Lower lobe of right lung (tissue), 2 donors: ENCODE measurements around the gene DGKK. TPM values are rescaled to one million over a fixed set of nuclear protein-coding genes. Genes with fewer than 3 reads are reported as not detected.

Experiments
- ATAC-seq, 2 donors: fragments of 200-7000 bp; cut with Tn5 transposase; one replicate each; pipeline ENCODE4 v1.9.1; 2020 to 2022; ENCODE audit warnings: mild to moderate bottlenecking in 2 of 2, moderate library complexity in 2 of 2
- DNase-seq: peaks from one replicate; pipeline ENCODE4 v3.0.0-alpha.2; 2020
- H3K27ac ChIP-seq: fragments of 200-600 bp; one replicate; pipeline ENCODE4 v1.8.0; 2022
- H3K27me3 ChIP-seq: fragments of 200-600 bp; one replicate; pipeline ENCODE4 v1.8.0; 2022; ENCODE audit warnings: low read depth
- H3K36me3 ChIP-seq: fragments of 200-600 bp; one replicate; pipeline ENCODE4 v1.8.0; 2022; ENCODE audit warnings: mild to moderate bottlenecking
- H3K4me1 ChIP-seq: fragments of 200-600 bp; one replicate; pipeline ENCODE4 v1.8.0; 2022
- H3K4me3 ChIP-seq: fragments of 200-600 bp; one replicate; pipeline ENCODE4 v1.8.0; 2022; ENCODE audit warnings: mild to moderate bottlenecking
- H3K9me3 ChIP-seq: fragments of 200-600 bp; one replicate; pipeline ENCODE4 v1.8.0; 2022
- intact Hi-C: fragments of 100-400 bp; cut with DNase I; formaldehyde crosslinking; loops from one replicate; pipeline ENCODE4 v1.11.0; 2022
- total RNA-seq: library from RNA; stranded (reverse); fragmentation: NEBNext Ultra II Directional; extraction: Animal tissue kit (Norgen Biotek cat#: 25700); gene quantifications from one replicate; pipeline ENCODE4 v1.2.1, GENCODE V29; 2021
- TF ChIP-seq, protein P1 (sequence below): fragments of 200-600 bp; IDR thresholded peaks from one replicate; pipeline ENCODE4 v1.8.0; 2022; ENCODE audit warnings: antibody characterized with exemption, mild to moderate bottlenecking
- donor health status: DM: no; HTN: yes; CAD: no; lungs with severe emphysema.

The DGKK gene
- total RNA-seq, 1 donor from 2014 or later: 0.21 TPM

- Histone ChIP-seq H3K36me3 (no peaks in the 10 kb centered on the region), H3K4me3 (no peak overlapping the region), H3K4me1 (no peaks in the 10 kb centered on the region), H3K27me3 (no peaks in the 10 kb centered on the region), H3K27ac (no peak overlapping the region), H3K9me3 (no peaks in the 10 kb centered on the region)
- TF ChIP-seq, protein P1, sequence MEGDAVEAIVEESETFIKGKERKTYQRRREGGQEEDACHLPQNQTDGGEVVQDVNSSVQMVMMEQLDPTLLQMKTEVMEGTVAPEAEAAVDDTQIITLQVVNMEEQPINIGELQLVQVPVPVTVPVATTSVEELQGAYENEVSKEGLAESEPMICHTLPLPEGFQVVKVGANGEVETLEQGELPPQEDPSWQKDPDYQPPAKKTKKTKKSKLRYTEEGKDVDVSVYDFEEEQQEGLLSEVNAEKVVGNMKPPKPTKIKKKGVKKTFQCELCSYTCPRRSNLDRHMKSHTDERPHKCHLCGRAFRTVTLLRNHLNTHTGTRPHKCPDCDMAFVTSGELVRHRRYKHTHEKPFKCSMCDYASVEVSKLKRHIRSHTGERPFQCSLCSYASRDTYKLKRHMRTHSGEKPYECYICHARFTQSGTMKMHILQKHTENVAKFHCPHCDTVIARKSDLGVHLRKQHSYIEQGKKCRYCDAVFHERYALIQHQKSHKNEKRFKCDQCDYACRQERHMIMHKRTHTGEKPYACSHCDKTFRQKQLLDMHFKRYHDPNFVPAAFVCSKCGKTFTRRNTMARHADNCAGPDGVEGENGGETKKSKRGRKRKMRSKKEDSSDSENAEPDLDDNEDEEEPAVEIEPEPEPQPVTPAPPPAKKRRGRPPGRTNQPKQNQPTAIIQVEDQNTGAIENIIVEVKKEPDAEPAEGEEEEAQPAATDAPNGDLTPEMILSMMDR: no peak
- ATAC-seq (no peak), DNase-seq (no peak)
- intact Hi-C loops: no loop called here
Observed at GRCh38 chrX:50492720-50493119, 22.1 kb upstream of the DGKK start.

GRCh38 chrX:50484662-50485061 is 14.0 kb upstream of the DGKK start:
- DNase-seq (no peak), ATAC-seq (no peak)
- intact Hi-C loops: no loop called here
- TF ChIP-seq, protein P1: no peak
- Histone ChIP-seq H3K4me3 (no peak overlapping the region), H3K27ac (no peak overlapping the region), H3K36me3 (no peaks in the 10 kb centered on the region), H3K27me3 (no peaks in the 10 kb centered on the region), H3K4me1 (no peaks in the 10 kb centered on the region), H3K9me3 (no peaks in the 10 kb centered on the region)

DNA sequence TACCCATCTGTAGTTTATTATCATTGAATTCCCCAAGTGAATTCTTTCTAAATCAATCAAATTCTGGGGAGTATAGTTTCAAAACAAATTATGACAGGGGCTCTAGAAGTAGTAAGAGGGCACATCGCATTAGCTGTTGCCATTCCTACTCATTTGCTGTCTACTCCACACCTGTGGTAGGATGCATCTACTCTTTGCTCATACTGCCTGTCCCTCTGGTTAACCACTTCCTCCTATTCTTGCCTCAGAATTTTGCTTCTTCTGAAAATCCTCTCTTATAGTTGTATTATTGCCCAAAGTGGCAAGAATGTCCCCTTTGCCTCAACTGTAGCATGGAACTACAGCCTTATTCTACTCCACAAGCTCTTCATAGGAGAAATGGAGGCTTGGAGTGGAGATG is 12.7 kb upstream of the DGKK start:
- Histone ChIP-seq H3K27me3 (no peaks in the 10 kb centered on the region), H3K4me3 (no peak overlapping the region), H3K4me1 (no peaks in the 10 kb centered on the region), H3K27ac (no peak overlapping the region), H3K36me3 (no peaks in the 10 kb centered on the region), H3K9me3 (no peaks in the 10 kb centered on the region)
- DNase-seq (no peak), ATAC-seq (no peak)
- TF ChIP-seq, protein P1: no peak
- intact Hi-C loops: no loop called here

DNA sequence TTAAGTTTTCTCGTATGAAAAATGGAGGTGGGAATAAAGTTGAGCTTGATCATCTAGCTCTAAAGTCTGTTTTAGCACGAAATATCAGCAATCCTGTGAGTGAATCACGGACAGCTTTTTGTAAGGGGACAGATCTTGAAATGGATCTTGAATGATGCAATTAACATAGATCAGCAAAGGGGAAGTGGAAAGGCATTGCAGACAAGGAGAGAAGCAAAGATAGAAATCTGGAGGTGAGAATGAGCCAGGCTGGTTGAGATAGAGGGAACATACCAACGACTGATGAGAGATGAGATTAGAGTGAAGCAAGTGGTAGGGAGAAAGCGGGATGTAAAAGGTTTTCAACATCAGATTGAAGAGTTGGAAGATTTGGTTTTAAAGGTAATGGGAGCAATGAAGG is 4.6 kb upstream of the DGKK start:
- no peak overlapping the region for H3K27ac ChIP-seq
- no peaks in the 10 kb centered on the region for H3K9me3 ChIP-seq
- H3K4me3 ChIP-seq: no peak overlapping the region
- no peaks in the 10 kb centered on the region for H3K4me1 ChIP-seq
- H3K36me3 ChIP-seq: no peaks in the 10 kb centered on the region
- peaks cover 24% of the 10 kb centered on the region for H3K27me3 ChIP-seq
- DNase-seq (no peak), ATAC-seq (no peak)
- TF ChIP-seq, protein P1: no peak
- intact Hi-C loops: no loop called here

DNA sequence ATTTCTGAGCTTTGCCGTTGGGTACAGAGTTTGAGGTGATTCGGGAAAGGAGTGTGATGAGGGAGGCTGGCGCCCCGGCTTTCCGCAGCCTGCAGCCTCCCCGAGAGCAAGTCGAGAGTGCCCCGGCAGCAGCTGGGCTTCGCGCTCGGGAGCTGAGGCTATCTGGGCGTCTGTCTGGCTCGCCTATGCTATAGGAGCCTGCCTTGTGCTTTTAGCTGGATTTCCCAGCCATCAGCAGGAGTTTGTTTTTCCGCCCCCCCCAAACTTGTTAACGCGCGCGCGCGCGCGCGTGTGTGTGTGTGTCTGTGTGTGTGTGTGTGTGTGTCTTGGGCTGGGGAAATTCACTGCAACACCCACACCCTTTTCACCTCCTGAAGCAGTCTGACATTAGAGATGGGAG is 765 bp upstream of the DGKK start:
- no peak for ATAC-seq
- no peaks in the 10 kb centered on the region for H3K4me1 ChIP-seq

More for the DNA sequence above, 765 bp upstream of the DGKK start:
- Histone ChIP-seq H3K27me3 (peaks cover 48% of the 10 kb centered on the region), H3K27ac (no peak overlapping the region), H3K9me3 (no peaks in the 10 kb centered on the region), H3K4me3 (no peak overlapping the region), H3K36me3 (no peaks in the 10 kb centered on the region)
- no peak for DNase-seq
- intact Hi-C loops: no loop called here
- TF ChIP-seq, protein P1: no peak
